DMS79 treated with DMSO at 0.1 percent for 48 hours (cell line): ENCODE measurements around the gene HIRA.

ENCODE experiments used
- DNase-seq: peaks from one replicate; lab custom pipeline; 2025; lab: John Stamatoyannopoulos, UW

HIRA gene

GRCh38 chr22:19410941-19411689 lies 20.4 kb downstream of the HIRA start:
- no peak for DNase-seq

- no peak for DNase-seq
Observed at GRCh38 chr22:19407649-19408606, 23.6 kb downstream of the HIRA start.

GRCh38 chr22:19406846-19407245 lies 24.7 kb downstream of the HIRA start:
- no peak for DNase-seq

- no peak for DNase-seq
Observed at GRCh38 chr22:19406281-19406811, 25.2 kb downstream of the HIRA start.

GRCh38 chr22:19405652-19406051 lies 25.9 kb downstream of the HIRA start:
- DNase-seq, result no peak

- no peak for DNase-seq
Observed at GRCh38 chr22:19405133-19405532, 26.4 kb downstream of the HIRA start.

GRCh38 chr22:19404676-19405075 lies 26.9 kb downstream of the HIRA start:
- no peak for DNase-seq

- no peak for DNase-seq
Observed at GRCh38 chr22:19402642-19403191, 28.8 kb downstream of the HIRA start.

GRCh38 chr22:19401483-19401882 lies 30.1 kb downstream of the HIRA start:
- no peak for DNase-seq

GRCh38 chr22:19400881-19401280 lies 30.7 kb downstream of the HIRA start:
- no peak for DNase-seq

GRCh38 chr22:19398652-19399051 lies 32.9 kb downstream of the HIRA start:
- DNase-seq, result no peak

- DNase-seq, result no peak
Observed at GRCh38 chr22:19398206-19398605, 33.3 kb downstream of the HIRA start.

- DNase-seq, result no peak
Observed at GRCh38 chr22:19397734-19398104, 33.8 kb downstream of the HIRA start.

- no peak for DNase-seq
Observed at GRCh38 chr22:19396934-19397733, 34.4 kb downstream of the HIRA start.

GRCh38 chr22:19396561-19396933 lies 35.0 kb downstream of the HIRA start:
- no peak for DNase-seq

- no peak for DNase-seq
Observed at GRCh38 chr22:19395276-19395675, 36.3 kb downstream of the HIRA start.

GRCh38 chr22:19394274-19395050 lies 37.1 kb downstream of the HIRA start:
- no peak for DNase-seq

GRCh38 chr22:19393704-19394103 lies 37.8 kb downstream of the HIRA start:
- no peak for DNase-seq

GRCh38 chr22:19387575-19387974 lies 44.0 kb downstream of the HIRA start:
- DNase-seq, result no peak

GRCh38 chr22:19387038-19387437 lies 44.5 kb downstream of the HIRA start:
- DNase-seq, result no peak

- DNase-seq, result no peak
Observed at GRCh38 chr22:19386248-19386647, 45.3 kb downstream of the HIRA start.
